ENCODE results near the gene CD300LG. TPM values are rescaled to one million over a fixed set of nuclear protein-coding genes. Genes with fewer than 3 reads are reported as not detected.

CD300LG gene
- total RNA-seq, 1 experiment from 2014 or later: not detected

GRCh38 chr17:43909537-43910231 is 62.7 kb downstream of the CD300LG start:
- H3K4me2 ChIP-seq (ENCODE audit: low read length): no peak overlapping the region
- ChIA-PET POLR2A (interaction anchor here (0.7 to 0.8 kb wide), 2 partner anchors 12 to 259 kb away, joined by 3 to 4 read pairs; no protein-coding TSS in a partner anchor), CTCF (interaction anchor here (0.7 to 2.3 kb wide), 11 partner anchors 8 to 224 kb away, joined by 3 to 19 read pairs (median 5); partner anchors contain the start of gene HDAC5), RAD21 (ENCODE audit: low non-redundant PET in 1 of 2, low total read pairs in 2 of 2, uncharacterized antibody in 2 of 2, unreplicated experiment in 2 of 2) (interaction anchor here in 1 of 2 experiments (0.7 kb wide), 1 partner anchor 37 kb away, joined by 6 read pairs; no protein-coding TSS in a partner anchor)
- no peaks in the 10 kb centered on the region for H3K9me3 ChIP-seq (ENCODE audit: control insufficient read depth in 1 of 2, insufficient read depth in 1 of 2, low read depth in 1 of 2, low read length in 2 of 2)
- no TSS peak for BruUV-seq (replicated peaks)
- H3K4me1 ChIP-seq (ENCODE audit: control insufficient read depth in 1 of 2, insufficient read depth in 2 of 2, low read length in 2 of 2): peaks cover 21 to 32% of the 10 kb centered on the region in 2 experiments
- intact Hi-C loops (cut with micrococcal nuclease): loop anchor here (10.0 kb wide), 1 partner anchor 455 kb away; the partner anchor contains the start of gene FAM171A2
- no peak overlapping the region for H2AFZ ChIP-seq (ENCODE audit: low read depth, low read length, poor library complexity, severe bottlenecking)
- no peaks in the 10 kb centered on the region for H3K79me2 ChIP-seq (ENCODE audit: insufficient read depth, low read length)
- no peaks in the 10 kb centered on the region for H3K36me3 ChIP-seq (ENCODE audit: control insufficient read depth in 1 of 2, insufficient read depth in 2 of 2, low read length in 2 of 2)
- H3K27me3 ChIP-seq (ENCODE audit: insufficient read depth, low read length): no peaks in the 10 kb centered on the region
- H4K20me1 ChIP-seq (ENCODE audit: insufficient read depth): no peaks in the 10 kb centered on the region
- no peaks in the 10 kb centered on the region for H3K9me2 ChIP-seq (ENCODE audit: insufficient read depth)
- TF ChIP-seq TCF7L2 (IDR thresholded peaks at IDR 0.05; ENCODE audit: borderline replicate concordance, extremely low read depth, insufficient read depth, insufficient read length) (no peak), REST (IDR thresholded peaks at IDR 0.05; ENCODE audit: low read depth) (no peak), CBX3 (IDR thresholded peaks at IDR 0.05; ENCODE audit: low read depth) (no peak), EGR1 (IDR thresholded peaks at IDR 0.05; ENCODE audit: low read depth) (no peak), POLR2AphosphoS5 (IDR thresholded peaks at IDR 0.05; ENCODE audit: low read depth, low read length) (no peak), CEBPB (IDR thresholded peaks at IDR 0.05; ENCODE audit: low read depth) (no peak), ZNF274 (IDR thresholded peaks at IDR 0.05; ENCODE audit: low read depth, low read length) (no peak), EZH2 (IDR thresholded peaks at IDR 0.05) (no peak), FOSL1 (IDR thresholded peaks at IDR 0.05; ENCODE audit: low read depth) (no peak), ZFX (IDR thresholded peaks at IDR 0.05) (no peak), SRF (IDR thresholded peaks at IDR 0.05; ENCODE audit: low read depth) (no peak), ELF1 (IDR thresholded peaks at IDR 0.05; ENCODE audit: borderline replicate concordance, low read depth) (no peak), SP1 (IDR thresholded peaks at IDR 0.05; ENCODE audit: low read depth) (no peak), YY1 (IDR thresholded peaks at IDR 0.05; ENCODE audit: extremely low read depth, insufficient replicate concordance, low read depth, low read length) (no peak), SIN3A (IDR thresholded peaks at IDR 0.05; ENCODE audit: low read depth) (no peak), POLR2A (IDR thresholded peaks at IDR 0.05; ENCODE audit: borderline replicate concordance, extremely low read depth, insufficient read depth, insufficient read length) (no peak)
- TF ChIP-seq, protein P1, sequence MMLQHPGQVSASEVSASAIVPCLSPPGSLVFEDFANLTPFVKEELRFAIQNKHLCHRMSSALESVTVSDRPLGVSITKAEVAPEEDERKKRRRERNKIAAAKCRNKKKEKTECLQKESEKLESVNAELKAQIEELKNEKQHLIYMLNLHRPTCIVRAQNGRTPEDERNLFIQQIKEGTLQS (IDR thresholded peaks at IDR 0.05): no peak
- TF ChIP-seq, protein P2, sequence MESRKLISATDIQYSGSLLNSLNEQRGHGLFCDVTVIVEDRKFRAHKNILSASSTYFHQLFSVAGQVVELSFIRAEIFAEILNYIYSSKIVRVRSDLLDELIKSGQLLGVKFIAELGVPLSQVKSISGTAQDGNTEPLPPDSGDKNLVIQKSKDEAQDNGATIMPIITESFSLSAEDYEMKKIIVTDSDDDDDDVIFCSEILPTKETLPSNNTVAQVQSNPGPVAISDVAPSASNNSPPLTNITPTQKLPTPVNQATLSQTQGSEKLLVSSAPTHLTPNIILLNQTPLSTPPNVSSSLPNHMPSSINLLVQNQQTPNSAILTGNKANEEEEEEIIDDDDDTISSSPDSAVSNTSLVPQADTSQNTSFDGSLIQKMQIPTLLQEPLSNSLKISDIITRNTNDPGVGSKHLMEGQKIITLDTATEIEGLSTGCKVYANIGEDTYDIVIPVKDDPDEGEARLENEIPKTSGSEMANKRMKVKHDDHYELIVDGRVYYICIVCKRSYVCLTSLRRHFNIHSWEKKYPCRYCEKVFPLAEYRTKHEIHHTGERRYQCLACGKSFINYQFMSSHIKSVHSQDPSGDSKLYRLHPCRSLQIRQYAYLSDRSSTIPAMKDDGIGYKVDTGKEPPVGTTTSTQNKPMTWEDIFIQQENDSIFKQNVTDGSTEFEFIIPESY (IDR thresholded peaks at IDR 0.05; ENCODE audit: extremely low read depth, insufficient replicate concordance, low read length): no peak
- no peak for ATAC-seq
- DNase-seq (ENCODE audit: low read depth, low spot score): no peak
- H3K9ac ChIP-seq (ENCODE audit: low read length): no peak overlapping the region
- no peak overlapping the region for H3K4me3 ChIP-seq (replicated peaks in 1 of 2; ENCODE audit: low read depth in 1 of 2, low read length in 2 of 2)
- H3K27ac ChIP-seq (ENCODE audit: low read depth, low read length): no peak overlapping the region
